Effector memory CD4-positive, alpha-beta T cell (primary cell): ENCODE measurements around the gene GPATCH3.

Source experiments
- DNase-seq, 3 donors: peaks; one replicate each; pipeline ENCODE4 v3.0.0-alpha.2; 2020
- H3K27ac ChIP-seq: 2 replicates; pipeline ENCODE4 v1.7.0; 2013; ENCODE audit warnings: mild to moderate bottlenecking, low read length, moderate library complexity; ENCODE audit not compliant: insufficient read depth, poor library complexity, severe bottlenecking
- H3K27me3 ChIP-seq: replicated peaks from 2 replicates; pipeline ENCODE4 v1.7.0; 2013; ENCODE audit warnings: mild to moderate bottlenecking, low read length; ENCODE audit not compliant: insufficient read depth, control insufficient read depth, poor library complexity, severe bottlenecking
- H3K36me3 ChIP-seq: 2 replicates; pipeline ENCODE4 v1.7.0; 2013; ENCODE audit warnings: mild to moderate bottlenecking, low read length, moderate library complexity; ENCODE audit not compliant: control insufficient read depth, insufficient read depth
- H3K4me1 ChIP-seq: 2 replicates; pipeline ENCODE4 v1.7.0; 2013; ENCODE audit warnings: low read length, mild to moderate bottlenecking; ENCODE audit not compliant: control insufficient read depth, insufficient read depth, poor library complexity, severe bottlenecking
- H3K4me3 ChIP-seq: 2 replicates; pipeline ENCODE4 v1.7.0; 2013; ENCODE audit warnings: low read length, low read depth, mild to moderate bottlenecking; ENCODE audit not compliant: insufficient read depth, poor library complexity, severe bottlenecking
- H3K9me3 ChIP-seq: 2 replicates; pipeline ENCODE4 v1.7.0; 2013; ENCODE audit warnings: mild to moderate bottlenecking, low read length, moderate library complexity; ENCODE audit not compliant: control insufficient read depth

Gene GPATCH3

GRCh38 chr1:26856604-26857469 lies 43.4 kb downstream of the GPATCH3 start:
- Histone ChIP-seq H3K36me3 (peaks cover 59% of the 10 kb centered on the region), H3K9me3 (no peaks in the 10 kb centered on the region), H3K27me3 (no peaks in the 10 kb centered on the region), H3K27ac (no peak overlapping the region), H3K4me1 (no peaks in the 10 kb centered on the region), H3K4me3 (no peak overlapping the region)
- no peak for DNase-seq

- no peak overlapping the region for H3K27ac ChIP-seq
- H3K9me3 ChIP-seq: no peaks in the 10 kb centered on the region
- no peak overlapping the region for H3K4me3 ChIP-seq
- H3K27me3 ChIP-seq: no peaks in the 10 kb centered on the region
- DNase-seq: no peak
- no peaks in the 10 kb centered on the region for H3K4me1 ChIP-seq
- peaks cover 66% of the 10 kb centered on the region for H3K36me3 ChIP-seq
These were observed 44.1 kb downstream of the GPATCH3 start for GRCh38 chr1:26856181-26856580.

- Histone ChIP-seq H3K27me3 (no peaks in the 10 kb centered on the region), H3K4me1 (no peaks in the 10 kb centered on the region), H3K27ac (no peak overlapping the region), H3K9me3 (no peaks in the 10 kb centered on the region), H3K36me3 (peaks cover 71% of the 10 kb centered on the region), H3K4me3 (no peak overlapping the region)
- no peak for DNase-seq
These were observed 44.6 kb downstream of the GPATCH3 start for GRCh38 chr1:26855636-26856035.

- peaks cover 78% of the 10 kb centered on the region for H3K36me3 ChIP-seq
- H3K27me3 ChIP-seq: no peaks in the 10 kb centered on the region
- no peak overlapping the region for H3K27ac ChIP-seq
- H3K9me3 ChIP-seq: no peaks in the 10 kb centered on the region
- no peak overlapping the region for H3K4me3 ChIP-seq
- DNase-seq: no peak
- H3K4me1 ChIP-seq: no peaks in the 10 kb centered on the region
These were observed 45.4 kb downstream of the GPATCH3 start for GRCh38 chr1:26854906-26855305.

- peaks cover 91% of the 10 kb centered on the region for H3K36me3 ChIP-seq
- no peaks in the 10 kb centered on the region for H3K4me1 ChIP-seq
- no peak for DNase-seq
- no peak overlapping the region for H3K4me3 ChIP-seq
- H3K27ac ChIP-seq: no peak overlapping the region
- no peaks in the 10 kb centered on the region for H3K27me3 ChIP-seq
- no peaks in the 10 kb centered on the region for H3K9me3 ChIP-seq
These were observed 46.7 kb downstream of the GPATCH3 start for GRCh38 chr1:26853600-26853999.

GRCh38 chr1:26853156-26853555 lies 47.1 kb downstream of the GPATCH3 start:
- DNase-seq: peak; percentile 57 to 68 (median 58)
- Histone ChIP-seq H3K4me1 (no peaks in the 10 kb centered on the region), H3K27ac (no peak overlapping the region)

GRCh38 chr1:26852701-26853100 lies 47.6 kb downstream of the GPATCH3 start:
- H3K4me1 ChIP-seq: no peaks in the 10 kb centered on the region
- no peak overlapping the region for H3K4me3 ChIP-seq
- H3K27me3 ChIP-seq: no peaks in the 10 kb centered on the region
- DNase-seq: no peak
- peaks cover 99% of the 10 kb centered on the region for H3K36me3 ChIP-seq
- H3K27ac ChIP-seq: no peak overlapping the region
- no peaks in the 10 kb centered on the region for H3K9me3 ChIP-seq

More at GRCh38 chr1:26853156-26853555, 47.1 kb downstream of the GPATCH3 start:
- peaks cover 96% of the 10 kb centered on the region for H3K36me3 ChIP-seq
- H3K27me3 ChIP-seq: no peaks in the 10 kb centered on the region
- H3K9me3 ChIP-seq: no peaks in the 10 kb centered on the region
- no peak overlapping the region for H3K4me3 ChIP-seq

- Histone ChIP-seq H3K36me3 (peaks cover 89% of the 10 kb centered on the region), H3K4me1 (no peaks in the 10 kb centered on the region), H3K4me3 (no peak overlapping the region), H3K9me3 (no peaks in the 10 kb centered on the region), H3K27me3 (no peaks in the 10 kb centered on the region), H3K27ac (no peak overlapping the region)
- DNase-seq: no peak
These were observed 49.1 kb downstream of the GPATCH3 start for GRCh38 chr1:26851106-26851684.

- H3K4me1 ChIP-seq: no peaks in the 10 kb centered on the region
- DNase-seq: no peak
- no peak overlapping the region for H3K4me3 ChIP-seq
- no peak overlapping the region for H3K27ac ChIP-seq
- H3K9me3 ChIP-seq: no peaks in the 10 kb centered on the region
- H3K36me3 ChIP-seq: peaks cover 77% of the 10 kb centered on the region
- no peaks in the 10 kb centered on the region for H3K27me3 ChIP-seq
These were observed 51.1 kb downstream of the GPATCH3 start for GRCh38 chr1:26848941-26849774.
